ENCODE results near the gene PAIP1.

DNA sequence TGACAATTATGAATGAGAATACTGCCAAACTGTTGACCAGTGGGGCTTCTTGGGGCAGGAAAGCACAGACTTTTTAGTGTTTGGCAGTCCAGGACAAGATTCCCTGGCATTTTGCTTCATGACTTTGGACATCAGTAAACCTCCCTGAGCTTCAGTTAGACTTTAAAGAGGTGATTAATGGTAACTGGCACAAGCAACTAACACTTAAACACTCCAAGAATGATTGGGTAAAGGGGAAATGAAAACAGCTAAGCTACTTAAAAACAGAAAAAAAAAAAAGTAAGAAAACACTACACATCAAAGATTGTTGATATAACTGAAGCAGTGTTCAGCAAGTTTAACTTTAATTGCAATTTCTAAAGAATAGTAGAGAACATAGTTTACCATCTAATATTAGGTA, 13.4 kb downstream of the PAIP1 start:
- TF ChIP-seq EP300 (IDR thresholded peaks at IDR 0.05; ENCODE audit: borderline replicate concordance) (no peak), TAF1 (IDR thresholded peaks at IDR 0.05; ENCODE audit: low read depth) (no peak), RAD21 (IDR thresholded peaks at IDR 0.05; ENCODE audit: low read depth) (no peak), EGR1 (IDR thresholded peaks at IDR 0.05) (no peak), CREB1 (IDR thresholded peaks at IDR 0.05; ENCODE audit: low read depth) (no peak), CEBPB (IDR thresholded peaks at IDR 0.05) (no peak), YY1 (IDR thresholded peaks at IDR 0.05; ENCODE audit: low read depth) (no peak), TCF12 (IDR thresholded peaks at IDR 0.05; ENCODE audit: low read depth) (no peak), ZBTB7A (IDR thresholded peaks at IDR 0.05; ENCODE audit: low read depth) (no peak), TEAD4 (IDR thresholded peaks at IDR 0.05) (no peak), NFIC (IDR thresholded peaks at IDR 0.05) (no peak), FOXM1 (IDR thresholded peaks at IDR 0.05; ENCODE audit: borderline replicate concordance, low read depth) (no peak)
- TF ChIP-seq, protein P1, sequence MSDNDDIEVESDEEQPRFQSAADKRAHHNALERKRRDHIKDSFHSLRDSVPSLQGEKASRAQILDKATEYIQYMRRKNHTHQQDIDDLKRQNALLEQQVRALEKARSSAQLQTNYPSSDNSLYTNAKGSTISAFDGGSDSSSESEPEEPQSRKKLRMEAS (IDR thresholded peaks at IDR 0.05): no peak
- TF ChIP-seq, protein P2, sequence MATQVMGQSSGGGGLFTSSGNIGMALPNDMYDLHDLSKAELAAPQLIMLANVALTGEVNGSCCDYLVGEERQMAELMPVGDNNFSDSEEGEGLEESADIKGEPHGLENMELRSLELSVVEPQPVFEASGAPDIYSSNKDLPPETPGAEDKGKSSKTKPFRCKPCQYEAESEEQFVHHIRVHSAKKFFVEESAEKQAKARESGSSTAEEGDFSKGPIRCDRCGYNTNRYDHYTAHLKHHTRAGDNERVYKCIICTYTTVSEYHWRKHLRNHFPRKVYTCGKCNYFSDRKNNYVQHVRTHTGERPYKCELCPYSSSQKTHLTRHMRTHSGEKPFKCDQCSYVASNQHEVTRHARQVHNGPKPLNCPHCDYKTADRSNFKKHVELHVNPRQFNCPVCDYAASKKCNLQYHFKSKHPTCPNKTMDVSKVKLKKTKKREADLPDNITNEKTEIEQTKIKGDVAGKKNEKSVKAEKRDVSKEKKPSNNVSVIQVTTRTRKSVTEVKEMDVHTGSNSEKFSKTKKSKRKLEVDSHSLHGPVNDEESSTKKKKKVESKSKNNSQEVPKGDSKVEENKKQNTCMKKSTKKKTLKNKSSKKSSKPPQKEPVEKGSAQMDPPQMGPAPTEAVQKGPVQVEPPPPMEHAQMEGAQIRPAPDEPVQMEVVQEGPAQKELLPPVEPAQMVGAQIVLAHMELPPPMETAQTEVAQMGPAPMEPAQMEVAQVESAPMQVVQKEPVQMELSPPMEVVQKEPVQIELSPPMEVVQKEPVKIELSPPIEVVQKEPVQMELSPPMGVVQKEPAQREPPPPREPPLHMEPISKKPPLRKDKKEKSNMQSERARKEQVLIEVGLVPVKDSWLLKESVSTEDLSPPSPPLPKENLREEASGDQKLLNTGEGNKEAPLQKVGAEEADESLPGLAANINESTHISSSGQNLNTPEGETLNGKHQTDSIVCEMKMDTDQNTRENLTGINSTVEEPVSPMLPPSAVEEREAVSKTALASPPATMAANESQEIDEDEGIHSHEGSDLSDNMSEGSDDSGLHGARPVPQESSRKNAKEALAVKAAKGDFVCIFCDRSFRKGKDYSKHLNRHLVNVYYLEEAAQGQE (IDR thresholded peaks at IDR 0.05; ENCODE audit: low read depth): no peak

Measured in Ishikawa (cell line).